Esophagus (tissue), 2 donors: Measurements from ENCODE around the gene KCNJ18. TPM values are rescaled to one million over a fixed set of nuclear protein-coding genes. Genes with fewer than 3 reads are reported as not detected.
"Not testable (repeated sequence)": the region's sequence is repeated elsewhere in the genome, so short reads cannot be mapped to it uniquely, and the experiment has no call there.

ENCODE experiments used
- H3K27ac ChIP-seq, 2 donors: one replicate each; pipeline ENCODE4 v1.5.1; 2013; ENCODE audit warnings: low read depth in 2 of 2, mild to moderate bottlenecking in 2 of 2, inconsistent platforms in 1 of 2, low read length in 1 of 2, moderate library complexity in 1 of 2
- H3K27me3 ChIP-seq, 2 donors: one replicate each; pipeline ENCODE4 v1.6.1; 2013; ENCODE audit warnings: low read length in 2 of 2, control low read depth in 1 of 2, mild to moderate bottlenecking in 1 of 2; ENCODE audit not compliant: insufficient read depth in 2 of 2, control insufficient read depth in 1 of 2
- H3K36me3 ChIP-seq, 2 donors: one replicate each; pipeline ENCODE4 v1.6.1; 2013; ENCODE audit warnings: low read length in 1 of 2; ENCODE audit not compliant: control insufficient read depth in 2 of 2, insufficient read depth in 2 of 2
- H3K4me1 ChIP-seq, 2 donors: one replicate each; pipeline ENCODE4 v1.6.1; 2013; ENCODE audit warnings: low read length in 1 of 2; ENCODE audit not compliant: control insufficient read depth in 2 of 2, insufficient read depth in 2 of 2
- H3K4me3 ChIP-seq, 2 donors: one replicate each; pipeline ENCODE4 v1.5.1; 2013; ENCODE audit warnings: low read length in 2 of 2, mild to moderate bottlenecking in 2 of 2, low read depth in 1 of 2, moderate library complexity in 1 of 2
- H3K9me3 ChIP-seq, 2 donors: one replicate each; pipeline ENCODE4 v1.6.1; 2013; ENCODE audit warnings: mild to moderate bottlenecking in 2 of 2, low read depth in 1 of 2, low read length in 1 of 2, moderate library complexity in 1 of 2; ENCODE audit not compliant: control insufficient read depth in 2 of 2, insufficient read depth in 1 of 2
- WGBS, 2 donors: extraction: QIAGEN DNeasy Blood & Tissue Kit; methylation state at CpG; one replicate each; pipeline ENCODE4 v1.1.7; 2013; 5-methylcytosine and 5-hydroxymethylcytosine counted together
- polyA plus RNA-seq, 2 donors: library from polyadenylated mRNA; stranded (reverse); fragments of 200-250 nt; gene quantifications; one replicate each; pipeline ENCODE4 v1.2.3, GENCODE V29; 2013
- donor health status: healthy with polysubstance abuse.
- donor health status: Bipolar disorder and iron deficiency.

KCNJ18 gene
- polyA plus RNA-seq, 2 donors = 0.11 to 0.24 TPM

DNA sequence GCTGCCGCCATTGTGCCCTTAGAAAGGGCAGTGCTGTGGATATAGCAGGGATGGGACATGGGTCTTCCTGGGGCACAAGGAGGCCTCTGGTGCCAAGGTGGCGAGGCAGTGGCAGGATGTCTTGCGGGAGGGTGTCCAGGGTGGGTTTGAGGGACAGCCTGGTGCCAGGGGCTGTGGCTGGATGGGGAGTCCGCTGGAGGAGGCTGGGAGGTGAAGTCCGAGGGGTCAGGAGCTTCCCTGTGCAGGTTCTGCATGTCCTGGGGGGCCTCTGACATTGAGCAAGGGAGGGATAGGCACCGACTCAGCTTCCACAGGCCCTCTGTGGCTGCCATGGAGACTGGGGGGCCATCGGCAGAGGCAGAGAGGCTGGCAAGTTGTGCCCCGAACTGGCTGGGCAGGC, 9.7 kb downstream of the KCNJ18 start:
- 75 to 76% methylated on average over 7 to 8 of the region's 8 CpGs for WGBS, 2 donors
- H3K9me3 ChIP-seq, H3K36me3 ChIP-seq: not testable (repeated sequence)

DNA sequence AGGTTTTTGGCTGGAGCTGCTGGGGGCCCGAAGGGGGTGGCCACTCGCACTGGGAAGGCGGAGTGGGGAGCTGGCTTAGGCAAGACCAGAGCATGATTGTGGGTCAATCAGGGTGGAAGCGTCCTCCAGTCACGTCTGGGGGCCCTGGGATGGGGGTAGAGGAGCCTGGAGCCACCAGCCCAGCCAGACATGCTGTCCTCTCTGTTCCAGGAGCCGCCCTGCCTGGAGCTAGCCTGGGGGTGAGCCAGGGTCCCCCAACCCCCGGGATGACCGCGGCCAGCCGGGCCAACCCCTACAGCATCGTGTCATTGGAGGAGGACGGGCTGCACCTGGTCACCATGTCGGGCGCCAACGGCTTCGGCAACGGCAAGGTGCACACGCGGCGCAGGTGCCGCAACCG, 10.2 kb downstream of the KCNJ18 start:
- H3K4me3 ChIP-seq, H3K9me3 ChIP-seq, H3K4me1 ChIP-seq, H3K36me3 ChIP-seq, H3K27ac ChIP-seq, H3K27me3 ChIP-seq: not testable (repeated sequence)
- WGBS, 2 donors = 87 to 89% methylated on average over 22 of the region's 22 CpGs

More for the DNA sequence above, 9.7 kb downstream of the KCNJ18 start:
- not testable (repeated sequence) for H3K27me3 ChIP-seq, H3K4me3 ChIP-seq, H3K27ac ChIP-seq, H3K4me1 ChIP-seq

DNA sequence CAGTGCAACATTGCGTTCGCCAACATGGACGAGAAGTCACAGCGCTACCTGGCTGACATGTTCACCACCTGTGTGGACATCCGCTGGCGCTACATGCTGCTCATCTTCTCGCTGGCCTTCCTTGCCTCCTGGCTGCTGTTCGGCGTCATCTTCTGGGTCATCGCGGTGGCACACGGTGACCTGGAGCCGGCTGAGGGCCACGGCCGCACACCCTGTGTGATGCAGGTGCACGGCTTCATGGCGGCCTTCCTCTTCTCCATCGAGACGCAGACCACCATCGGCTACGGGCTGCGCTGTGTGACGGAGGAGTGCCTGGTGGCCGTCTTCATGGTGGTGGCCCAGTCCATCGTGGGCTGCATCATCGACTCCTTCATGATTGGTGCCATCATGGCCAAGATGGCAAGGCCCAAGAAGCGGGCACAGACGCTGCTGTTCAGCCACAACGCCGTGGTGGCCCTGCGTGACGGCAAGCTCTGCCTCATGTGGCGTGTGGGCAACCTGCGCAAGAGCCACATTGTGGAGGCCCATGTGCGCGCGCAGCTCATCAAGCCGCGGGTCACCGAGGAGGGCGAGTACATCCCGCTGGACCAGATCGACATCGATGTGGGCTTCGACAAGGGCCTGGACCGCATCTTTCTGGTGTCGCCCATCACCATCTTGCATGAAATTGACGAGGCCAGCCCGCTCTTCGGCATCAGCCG, 10.8 kb downstream of the KCNJ18 start:
- not testable (repeated sequence) for H3K36me3 ChIP-seq, H3K4me3 ChIP-seq, H3K27ac ChIP-seq, H3K4me1 ChIP-seq, H3K9me3 ChIP-seq, H3K27me3 ChIP-seq
- 88 to 91% methylated on average over 44 to 51 of the region's 51 CpGs for WGBS, 2 donors

DNA sequence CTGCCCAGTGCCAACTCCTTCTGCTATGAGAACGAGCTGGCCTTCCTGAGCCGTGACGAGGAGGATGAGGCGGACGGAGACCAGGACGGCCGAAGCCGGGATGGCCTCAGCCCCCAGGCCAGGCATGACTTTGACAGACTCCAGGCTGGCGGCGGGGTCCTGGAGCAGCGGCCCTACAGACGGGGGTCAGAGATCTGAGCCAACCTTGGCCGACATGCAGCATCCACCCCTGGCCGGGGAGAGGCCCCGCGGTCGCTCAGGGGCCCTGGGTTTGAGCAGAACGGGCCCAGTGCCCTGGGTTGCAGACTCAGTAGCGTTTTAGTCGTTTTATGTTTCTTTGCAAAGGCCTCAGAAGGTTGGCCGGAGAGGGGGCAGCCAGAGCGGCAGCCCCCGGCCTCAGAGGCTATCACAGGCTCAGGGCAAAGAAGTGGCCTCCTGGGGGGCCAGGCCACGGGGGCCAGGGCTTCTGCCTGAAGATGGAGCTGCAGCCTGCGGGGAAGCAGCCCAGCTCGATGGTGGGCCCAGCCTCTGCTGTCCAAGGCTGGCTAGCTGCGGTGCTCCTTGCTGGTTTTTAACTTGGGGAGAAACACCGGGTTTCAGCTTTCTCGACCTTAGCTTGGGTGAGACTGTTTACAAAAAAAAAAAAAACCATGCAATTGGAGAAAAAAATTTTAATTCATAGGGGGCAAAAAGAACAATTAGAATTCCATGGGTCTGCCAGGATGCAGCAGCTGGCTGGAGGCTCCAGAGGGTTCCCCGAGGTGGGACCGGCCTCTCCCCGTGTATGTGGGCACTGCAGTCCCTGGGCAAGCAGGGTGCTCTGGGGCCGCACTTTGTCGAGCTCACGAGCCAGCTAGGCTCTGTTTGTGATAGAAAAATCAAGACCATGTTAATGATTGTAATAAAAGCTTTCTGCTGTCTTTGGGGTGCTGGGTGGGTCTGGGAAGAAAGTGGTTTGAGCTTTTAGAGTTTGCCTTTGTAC, 11.9 kb downstream of the KCNJ18 start:
- not testable (repeated sequence) for H3K4me1 ChIP-seq, H3K36me3 ChIP-seq, H3K27ac ChIP-seq, H3K4me3 ChIP-seq, H3K9me3 ChIP-seq, H3K27me3 ChIP-seq
- WGBS, 2 donors = 84 to 85% methylated on average over 31 to 35 of the region's 35 CpGs

DNA sequence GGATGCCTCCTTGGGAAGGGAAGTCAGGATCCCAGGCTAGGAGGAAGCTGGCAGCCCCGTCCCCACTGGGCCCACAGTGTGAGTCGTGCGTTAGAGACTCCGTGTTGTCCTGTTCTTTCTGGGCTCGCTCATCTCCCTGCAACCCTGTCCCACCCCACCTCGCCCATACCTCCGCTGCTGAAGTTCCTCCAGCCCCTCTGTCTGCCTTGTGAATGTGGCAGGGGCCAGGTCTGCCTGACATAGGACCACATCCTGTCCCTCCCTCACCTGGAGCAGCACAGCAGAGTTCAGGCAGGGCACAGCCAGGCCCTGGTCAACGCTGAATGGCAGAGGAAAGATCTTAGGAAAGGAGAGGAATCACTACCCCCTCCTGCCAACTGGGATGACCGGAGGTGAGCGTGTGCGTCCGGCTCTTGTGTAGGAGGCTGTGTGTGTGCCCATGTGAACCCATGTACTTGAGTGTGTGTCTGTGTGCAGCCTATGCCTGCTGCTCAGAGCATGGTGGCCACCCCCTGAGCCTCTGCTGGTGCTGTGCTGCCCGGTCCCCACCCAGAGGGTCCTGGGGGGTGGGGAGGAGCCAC, 12.8 kb downstream of the KCNJ18 start:
- Histone ChIP-seq H3K9me3 (peaks cover 0 to 3% of the 10 kb centered on the region in 2 donors), H3K27ac (no peak overlapping the region), H3K27me3 (no peaks in the 10 kb centered on the region), H3K4me3 (no peak overlapping the region), H3K4me1 (no peaks in the 10 kb centered on the region), H3K36me3 (no peaks in the 10 kb centered on the region)
- 74 to 75% methylated on average over 13 of the region's 13 CpGs for WGBS, 2 donors

DNA sequence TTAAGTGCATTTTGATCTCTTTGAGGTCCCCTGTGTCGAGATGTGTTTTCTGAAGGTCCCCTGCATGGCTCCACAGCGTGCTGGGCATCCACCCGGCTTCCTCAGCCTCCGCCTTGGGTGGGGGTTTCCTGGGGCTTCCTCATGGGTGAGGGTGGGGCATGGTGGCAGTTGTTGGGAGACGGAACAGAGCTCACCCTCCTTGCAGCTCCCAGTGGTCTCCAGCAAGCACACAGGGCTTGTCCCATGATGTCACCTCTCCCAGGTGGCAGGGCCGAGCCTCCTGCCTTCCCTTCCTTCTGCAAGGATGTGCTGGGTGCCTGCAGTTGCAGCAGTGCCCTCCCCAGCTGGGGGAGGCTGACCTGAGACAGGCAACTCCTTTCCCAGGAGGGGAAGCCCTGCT, 13.4 kb downstream of the KCNJ18 start:
- H3K27ac ChIP-seq, H3K36me3 ChIP-seq, H3K4me3 ChIP-seq, H3K27me3 ChIP-seq, H3K4me1 ChIP-seq, H3K9me3 ChIP-seq: not testable (repeated sequence)
- 76 to 79% methylated on average over 6 of the region's 6 CpGs for WGBS, 2 donors

DNA sequence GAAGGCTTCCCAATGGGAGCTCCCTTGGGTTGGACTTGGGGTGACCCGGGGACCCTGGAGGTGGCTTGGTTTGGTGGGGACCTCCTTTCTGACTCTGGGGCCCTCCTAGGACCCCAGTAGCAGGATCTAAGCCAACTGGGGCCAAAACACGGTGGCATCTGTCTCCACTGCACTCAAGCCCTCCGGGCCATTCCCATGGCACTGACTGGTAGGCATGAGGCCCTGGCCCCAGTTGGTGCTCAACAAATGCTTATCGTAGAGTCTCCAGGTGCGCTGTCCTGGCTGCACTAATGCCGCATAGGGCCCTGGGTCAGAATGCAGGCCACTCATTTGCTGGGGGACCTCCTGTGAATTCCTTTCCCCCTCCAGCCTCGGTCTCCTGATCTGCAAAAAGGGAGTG, 14.2 kb downstream of the KCNJ18 start:
- H3K27me3 ChIP-seq, H3K4me1 ChIP-seq, H3K36me3 ChIP-seq, H3K27ac ChIP-seq, H3K9me3 ChIP-seq, H3K4me3 ChIP-seq: not testable (repeated sequence)
- 81 to 84% methylated on average over 7 of the region's 7 CpGs for WGBS, 2 donors

DNA sequence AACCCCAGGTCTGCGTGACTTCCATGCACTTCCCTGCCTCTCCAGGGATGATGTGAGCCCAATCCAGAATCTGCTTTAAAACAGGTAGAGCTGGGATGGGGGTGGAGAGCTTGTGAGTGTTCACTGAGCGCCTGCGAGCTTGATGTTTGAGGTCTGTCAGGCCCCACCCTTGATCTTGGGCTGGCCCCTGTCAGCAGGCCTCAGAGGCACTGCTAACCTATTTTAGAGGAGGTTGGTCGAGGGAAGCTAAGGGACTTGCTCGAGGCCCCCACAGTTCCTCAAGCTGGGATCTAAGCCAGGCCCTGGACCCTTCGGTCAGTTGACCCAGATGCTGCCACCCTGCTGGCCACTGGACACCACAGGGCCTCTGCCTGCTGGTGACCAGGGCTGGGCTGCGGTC, 14.8 kb downstream of the KCNJ18 start:
- not testable (repeated sequence) for H3K27me3 ChIP-seq

DNA sequence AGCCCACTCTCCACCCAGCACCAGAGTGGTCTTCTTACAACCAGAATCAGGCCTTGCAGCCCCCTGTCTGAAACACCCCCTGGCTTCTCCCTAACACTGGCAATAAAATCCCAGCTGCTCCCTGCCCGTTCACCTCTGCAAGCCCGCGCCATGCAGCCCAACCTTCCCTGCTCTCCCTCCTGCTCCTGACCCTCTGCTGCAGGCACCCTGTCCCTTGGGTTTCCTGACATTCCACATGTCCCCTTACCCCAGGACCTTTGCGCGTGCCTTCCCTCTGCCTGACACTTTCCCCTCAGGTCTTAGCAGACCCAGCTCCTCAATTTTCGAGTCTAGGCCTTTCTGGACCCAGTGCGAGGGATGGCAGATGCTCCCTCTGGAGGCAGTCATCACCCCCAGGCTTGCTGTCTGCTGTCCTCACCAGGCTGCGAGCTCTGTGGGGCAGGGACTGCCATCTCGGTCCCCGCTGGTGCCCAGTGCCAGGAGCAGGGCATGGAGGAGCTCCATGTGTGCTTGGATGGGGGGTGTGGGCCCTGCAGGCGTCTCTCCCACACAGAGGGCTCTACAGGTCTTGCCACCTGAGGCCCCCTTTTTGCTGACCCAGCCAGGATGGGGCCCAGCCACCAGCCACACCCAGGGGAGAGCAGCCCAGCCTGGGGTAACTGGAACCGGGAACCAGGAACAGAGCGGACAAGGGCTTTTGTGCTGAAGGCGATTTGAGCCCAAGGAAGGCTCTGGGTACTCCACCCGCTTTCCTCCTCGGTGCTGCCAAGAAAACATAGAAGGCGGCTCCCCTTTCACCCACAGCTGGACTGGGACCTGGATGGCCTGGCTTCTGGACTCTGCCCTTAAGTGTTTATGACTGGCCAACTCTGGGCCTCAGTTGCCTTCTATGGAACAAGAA, 15.6 kb downstream of the KCNJ18 start:
- H3K4me1 ChIP-seq, H3K36me3 ChIP-seq, H3K27me3 ChIP-seq, H3K4me3 ChIP-seq, H3K27ac ChIP-seq, H3K9me3 ChIP-seq: not testable (repeated sequence)
- 76 to 79% methylated on average over 14 to 15 of the region's 17 CpGs for WGBS, 2 donors

More for the DNA sequence above, 14.8 kb downstream of the KCNJ18 start:
- H3K9me3 ChIP-seq, H3K27ac ChIP-seq, H3K4me3 ChIP-seq, H3K4me1 ChIP-seq, H3K36me3 ChIP-seq: not testable (repeated sequence)
- WGBS, 2 donors = 72 to 78% methylated on average over 6 of the region's 7 CpGs
